HG02571 (cell line): ENCODE data around the gene FNIP1.
"Not testable (repeated sequence)": the region's sequence is repeated elsewhere in the genome, so short reads cannot be mapped to it uniquely, and the experiment has no call there.

ENCODE experiments used
- ATAC-seq: cut with Tn5 transposase; IDR thresholded peaks from one replicate; pipeline ENCODE4 v1.9.1; 2021; ENCODE audit warnings: mild to moderate bottlenecking, moderate library complexity; ENCODE audit not compliant: unreplicated experiment

The FNIP1 gene

DNA sequence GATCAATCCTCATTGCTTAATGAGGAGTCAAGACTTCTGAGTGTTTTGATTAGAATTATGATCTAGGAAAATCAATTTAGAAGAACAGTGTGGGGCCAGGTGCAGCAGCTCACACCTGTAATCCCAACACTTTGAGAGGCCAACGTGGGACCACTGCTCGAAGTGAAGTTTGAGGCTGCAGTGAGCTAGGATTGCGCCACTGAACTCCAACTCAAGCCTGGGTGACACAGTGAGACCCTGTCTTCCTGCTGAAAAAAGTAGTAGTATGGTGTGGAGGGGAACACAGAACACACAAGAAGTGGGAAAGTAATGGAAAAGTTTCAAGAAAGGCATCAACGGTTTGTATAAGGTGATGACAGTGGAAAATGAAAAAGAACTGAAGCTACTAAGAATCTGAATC lies 9.1 kb downstream of the FNIP1 start:
- no peak for ATAC-seq

DNA sequence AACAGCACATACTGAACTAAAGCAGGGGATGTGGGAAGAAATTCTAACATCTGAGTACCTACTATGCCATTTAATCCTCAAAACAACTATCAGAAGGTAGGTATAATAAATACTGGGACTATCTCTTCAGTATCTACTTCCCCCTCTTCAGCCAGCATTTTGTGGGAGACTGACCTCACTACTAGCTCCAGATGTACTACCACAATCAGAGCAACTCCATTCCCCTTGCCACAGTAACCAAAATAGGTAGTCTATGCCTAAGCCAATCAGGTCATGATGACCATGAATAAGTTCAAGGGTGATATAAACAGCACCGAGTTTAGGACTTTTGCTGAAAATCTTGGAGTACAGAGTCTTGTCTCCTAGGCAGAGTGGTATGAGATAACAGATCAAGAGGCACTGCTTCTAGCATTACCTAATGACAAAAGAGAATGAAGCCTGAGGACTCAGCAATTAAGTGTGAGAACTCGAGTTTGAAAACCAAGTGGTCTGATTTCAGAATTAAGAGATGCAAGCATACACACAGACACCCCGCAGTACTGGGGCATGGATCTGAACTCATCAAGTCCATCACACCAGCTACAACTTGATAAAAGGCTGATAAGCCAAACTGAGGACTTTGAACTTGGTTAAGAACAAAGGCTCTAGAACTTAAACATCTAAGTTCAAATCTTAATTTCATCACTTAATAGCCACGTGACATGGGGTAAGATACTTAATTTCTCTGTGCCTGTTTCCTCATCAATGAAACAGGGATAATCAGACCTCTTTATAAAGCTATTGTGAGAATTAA lies 9.7 kb downstream of the FNIP1 start:
- no peak for ATAC-seq

DNA sequence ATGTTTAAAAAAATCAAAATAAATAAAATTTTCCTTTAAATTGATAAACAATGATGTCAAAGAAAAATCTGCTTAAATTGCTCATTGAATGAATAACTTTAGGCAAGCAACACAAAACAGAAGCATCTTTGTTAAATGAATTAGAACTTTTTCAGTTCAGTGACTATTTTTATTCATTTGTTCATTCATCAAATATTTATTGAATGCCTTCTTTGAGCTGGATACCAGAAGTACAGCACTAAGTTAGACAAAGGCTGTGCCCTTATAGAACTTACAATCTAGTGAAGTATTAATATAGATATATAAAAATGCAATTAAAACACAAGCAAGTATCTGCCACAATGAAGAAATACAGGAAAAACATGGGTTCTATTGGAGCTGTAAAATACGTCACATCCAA lies 10.8 kb downstream of the FNIP1 start:
- ATAC-seq = no peak

DNA sequence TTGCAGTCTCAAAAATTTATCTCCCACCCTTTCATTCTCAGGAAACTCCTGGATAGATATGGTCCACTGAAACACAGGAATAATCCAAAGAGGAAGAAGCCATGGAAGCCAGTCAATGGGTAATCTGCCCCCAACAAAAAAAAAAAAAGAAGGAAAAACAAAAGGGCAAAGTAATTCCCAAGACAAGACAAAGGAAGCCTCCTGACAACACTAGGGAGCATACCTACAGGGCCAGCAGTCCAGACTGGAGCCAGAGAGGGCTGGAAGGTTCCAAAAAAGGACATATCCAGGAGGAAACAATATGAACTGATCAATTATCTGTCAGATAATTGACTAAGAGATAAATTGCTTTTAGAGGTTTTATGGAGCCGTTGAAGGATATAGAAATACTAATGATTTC lies 12.9 kb downstream of the FNIP1 start:
- no peak for ATAC-seq

DNA sequence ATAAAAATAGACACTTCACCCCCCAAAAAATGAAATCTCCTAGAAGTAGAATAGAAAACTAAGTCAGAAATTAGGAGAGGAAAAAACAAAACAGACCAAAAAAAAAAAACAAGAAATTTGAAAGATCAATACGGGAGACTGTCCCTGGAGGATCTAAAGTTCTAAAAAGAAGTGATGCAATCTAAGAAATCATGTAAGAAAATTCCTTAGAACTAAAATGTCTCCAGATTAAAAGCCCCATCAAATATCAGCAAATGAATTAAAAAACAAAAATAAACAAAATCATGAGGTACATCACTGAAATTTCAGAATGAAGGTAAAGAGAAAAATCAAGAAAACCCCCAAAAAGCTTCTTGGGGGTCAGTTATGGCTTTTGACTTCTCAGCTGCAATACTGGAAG lies 13.5 kb downstream of the FNIP1 start:
- no peak for ATAC-seq

DNA sequence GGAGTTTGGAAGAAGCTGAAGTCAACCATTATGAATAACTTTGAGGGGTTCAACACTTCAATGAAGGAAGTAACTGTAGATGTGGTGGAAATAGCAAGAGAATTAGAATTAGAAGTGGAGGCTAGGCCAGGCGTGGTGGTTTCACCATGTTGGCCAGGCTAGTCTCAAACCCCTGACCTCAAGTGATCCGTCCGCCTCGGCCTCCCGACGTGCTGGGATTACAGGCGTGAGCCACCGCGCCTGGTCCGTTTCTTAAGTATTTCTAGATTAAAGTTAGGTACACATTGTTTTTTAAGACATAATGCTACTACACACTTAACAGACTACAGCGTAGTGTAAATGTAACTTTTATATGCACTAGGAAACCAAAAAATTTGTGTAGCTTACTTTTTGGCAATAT lies 14.1 kb downstream of the FNIP1 start:
- no peak for ATAC-seq

DNA sequence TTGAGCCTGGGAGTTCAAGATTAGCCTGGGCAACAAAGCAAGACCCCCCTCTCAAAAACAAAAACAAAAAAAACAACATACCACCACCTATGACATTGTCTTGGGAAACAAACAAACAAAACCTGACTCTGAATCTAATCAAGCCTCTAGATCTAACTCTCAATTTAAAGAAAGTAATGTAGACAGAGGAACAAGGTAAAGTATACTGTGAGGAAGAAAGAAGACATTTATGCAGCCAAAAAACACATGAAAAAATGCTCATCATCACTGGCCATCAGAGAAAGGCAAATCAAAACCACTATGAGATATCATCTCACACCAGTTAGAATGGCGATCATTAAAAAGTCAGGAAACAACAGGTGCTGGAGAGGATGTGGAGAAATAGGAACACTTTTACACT lies 18.7 kb downstream of the FNIP1 start:
- not testable (repeated sequence) for ATAC-seq

DNA sequence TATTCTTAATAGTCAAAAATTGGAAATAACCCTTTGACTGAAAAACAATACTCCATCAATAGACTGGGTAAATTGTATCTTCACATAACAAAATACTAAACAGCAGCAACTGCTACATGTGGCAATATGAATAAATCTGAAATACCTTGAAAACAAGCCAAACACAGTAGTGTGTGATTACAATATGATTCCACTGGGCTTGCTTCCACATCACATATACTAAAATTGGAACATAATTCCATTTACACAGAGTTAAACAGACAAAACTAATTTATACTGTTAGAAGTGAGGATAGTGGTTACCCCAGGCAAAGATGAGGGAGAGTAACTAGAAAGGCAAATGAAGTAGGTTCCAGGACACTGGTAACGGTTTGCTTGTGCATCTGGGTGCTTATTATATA lies 20.4 kb downstream of the FNIP1 start:
- no peak for ATAC-seq

DNA sequence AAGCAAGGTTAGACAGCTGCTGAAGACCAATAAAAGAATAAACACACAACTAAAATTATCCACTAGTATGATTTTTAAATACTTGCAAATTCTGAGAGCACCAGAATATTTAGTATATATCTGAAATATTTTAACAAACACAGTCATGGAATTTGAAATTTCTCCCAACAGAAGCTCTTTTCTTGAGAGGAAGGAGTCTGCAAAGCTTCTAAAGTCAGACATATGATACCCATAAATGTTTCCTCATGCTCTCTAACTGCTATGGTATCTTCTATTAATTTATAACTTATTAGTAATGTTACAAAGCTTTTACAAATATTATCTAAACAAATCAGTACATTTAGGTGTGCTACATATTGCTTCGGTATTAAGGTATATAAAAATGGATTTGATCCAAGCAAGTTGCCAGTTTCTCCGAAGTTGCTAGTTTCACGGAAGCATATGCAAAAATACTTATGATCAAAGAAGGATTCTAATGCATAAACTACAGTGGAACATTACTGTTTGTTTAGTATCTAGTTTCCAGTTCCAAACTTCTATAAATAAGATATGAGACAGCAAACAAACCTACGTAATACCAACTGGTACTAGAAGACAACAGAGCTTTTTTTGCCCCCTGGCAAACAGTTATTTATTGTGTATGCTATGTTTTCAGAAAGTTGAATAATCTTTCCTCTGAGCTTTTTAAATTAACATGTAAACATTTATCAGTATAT lies 22.0 kb downstream of the FNIP1 start:
- no peak for ATAC-seq

DNA sequence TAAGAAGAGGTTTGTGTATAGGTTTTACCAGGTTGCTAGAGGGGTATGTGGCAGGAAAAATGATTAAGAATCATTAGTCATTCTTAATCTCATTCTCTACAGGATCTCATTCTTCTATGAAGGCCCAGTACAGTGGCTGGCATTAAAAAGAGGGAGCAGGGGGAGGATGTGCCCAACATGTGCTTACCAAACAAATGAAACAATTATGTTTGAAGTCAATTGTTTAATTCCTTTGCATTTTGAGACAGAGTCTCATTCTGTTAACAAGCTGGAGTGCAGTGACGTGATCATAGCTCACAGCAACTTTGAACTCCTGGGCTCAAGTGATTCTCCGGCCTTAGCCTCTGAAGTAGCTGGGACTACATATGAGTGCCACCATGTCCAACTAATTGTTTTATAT lies 23.0 kb downstream of the FNIP1 start:
- ATAC-seq = no peak

DNA sequence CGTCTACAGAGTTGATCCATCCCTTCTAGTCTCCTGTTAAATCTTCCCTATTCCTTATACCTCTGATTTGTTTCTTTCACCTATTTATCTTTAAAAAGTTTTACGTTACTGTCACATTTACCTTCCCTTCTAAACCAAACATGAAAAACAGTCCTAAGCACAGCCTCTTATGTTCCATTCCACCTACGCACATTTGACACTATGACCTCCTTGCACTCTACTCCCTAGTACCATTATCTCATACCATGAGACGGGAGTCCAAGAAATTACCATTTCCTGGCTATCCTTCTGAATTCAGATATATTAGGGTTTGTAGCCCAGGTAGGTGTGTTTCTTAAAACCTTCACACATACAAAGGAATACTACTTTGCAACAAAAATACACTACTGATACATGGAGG lies 25.1 kb downstream of the FNIP1 start:
- ATAC-seq = no peak

DNA sequence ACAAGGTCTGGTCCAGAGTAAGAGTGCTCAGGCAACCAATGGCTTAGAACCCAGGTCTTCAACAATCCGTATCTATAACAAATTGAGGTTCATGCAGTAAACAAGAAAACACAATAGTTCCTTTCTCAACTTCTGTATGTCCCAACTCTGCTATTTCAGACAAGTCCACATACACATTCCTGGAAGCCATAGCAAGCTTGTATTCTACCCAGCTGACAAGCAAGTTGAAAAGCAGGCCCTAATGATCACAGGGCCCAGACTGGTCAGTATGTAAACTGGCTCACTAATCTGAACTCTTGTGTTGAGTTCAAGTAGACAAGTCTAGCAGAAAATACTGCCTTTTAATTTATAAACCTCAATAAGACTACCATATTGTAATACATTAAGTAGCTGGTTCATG lies 26.9 kb downstream of the FNIP1 start:
- ATAC-seq = no peak

DNA sequence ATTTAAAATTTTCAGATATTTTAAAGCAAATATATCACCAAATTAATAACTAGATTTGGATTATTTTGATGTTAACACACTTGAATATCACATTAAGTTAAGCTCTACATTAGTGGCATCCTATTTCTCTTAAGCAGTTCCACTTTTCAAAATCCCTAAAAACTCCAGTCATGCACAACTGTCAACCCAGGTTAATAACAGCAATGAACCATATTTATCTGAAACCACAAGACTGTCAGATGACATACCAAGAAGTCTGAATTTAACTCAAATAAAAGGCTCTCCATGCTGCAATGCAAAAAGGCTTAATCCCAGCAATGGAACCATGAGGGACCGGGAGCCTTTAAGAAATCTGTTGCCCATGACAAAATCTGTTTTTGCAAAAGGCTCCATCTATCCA lies 27.5 kb downstream of the FNIP1 start:
- no peak for ATAC-seq

DNA sequence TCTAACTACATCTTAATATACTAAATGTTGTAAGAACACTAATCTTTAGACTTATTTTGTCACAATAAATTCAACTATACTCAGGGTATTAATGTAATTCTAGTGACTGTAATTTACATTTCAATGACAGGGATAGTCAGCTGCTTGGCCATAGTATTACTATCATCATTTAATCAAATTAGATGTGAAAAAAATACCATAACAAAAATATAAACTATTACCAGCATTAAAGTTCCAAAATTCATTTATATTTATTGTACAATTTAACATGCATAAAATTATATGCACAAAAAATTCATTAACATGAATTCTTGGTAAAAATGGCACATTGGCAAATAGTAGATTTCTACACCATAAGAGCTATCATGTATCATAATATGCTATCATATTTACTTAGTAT lies 28.9 kb downstream of the FNIP1 start:
- no peak for ATAC-seq

DNA sequence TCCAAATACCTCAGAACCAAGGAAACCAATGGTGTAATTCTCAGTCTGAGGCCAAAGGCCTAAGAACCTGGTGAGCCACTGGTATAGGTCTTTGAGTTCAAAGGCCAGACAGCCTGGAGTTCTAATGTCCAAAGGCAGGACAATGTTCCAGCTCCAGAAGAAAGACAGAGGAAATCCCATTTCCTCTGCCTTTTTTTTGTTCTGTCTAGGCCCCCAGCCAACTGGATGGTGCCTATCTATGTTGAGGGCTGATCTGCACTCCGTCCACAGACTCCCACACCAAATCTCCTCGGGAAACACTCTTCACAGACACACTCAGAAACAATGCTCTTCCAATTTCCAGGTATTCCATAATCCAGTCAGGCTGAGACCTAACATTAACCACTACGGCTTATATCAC lies 30.1 kb downstream of the FNIP1 start:
- ATAC-seq = no peak

DNA sequence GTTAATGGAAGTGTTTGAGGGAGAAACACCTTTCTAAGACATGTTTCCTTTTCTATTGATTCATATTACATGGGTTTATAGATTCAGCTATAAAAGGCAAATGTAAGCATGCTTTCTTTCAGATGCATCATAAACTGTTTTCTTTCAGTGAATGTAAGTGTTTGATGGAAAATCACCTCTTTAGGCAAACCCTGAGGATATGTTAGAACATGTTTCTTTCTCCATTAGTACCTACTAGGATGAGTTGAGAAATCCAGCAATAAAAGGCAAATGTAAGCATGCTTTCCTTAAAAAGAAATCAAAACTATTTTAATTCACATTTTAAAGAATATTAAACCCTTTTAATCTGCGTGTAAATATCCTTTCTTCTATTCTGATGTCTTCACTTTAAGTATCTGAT lies 31.6 kb downstream of the FNIP1 start:
- ATAC-seq = no peak

DNA sequence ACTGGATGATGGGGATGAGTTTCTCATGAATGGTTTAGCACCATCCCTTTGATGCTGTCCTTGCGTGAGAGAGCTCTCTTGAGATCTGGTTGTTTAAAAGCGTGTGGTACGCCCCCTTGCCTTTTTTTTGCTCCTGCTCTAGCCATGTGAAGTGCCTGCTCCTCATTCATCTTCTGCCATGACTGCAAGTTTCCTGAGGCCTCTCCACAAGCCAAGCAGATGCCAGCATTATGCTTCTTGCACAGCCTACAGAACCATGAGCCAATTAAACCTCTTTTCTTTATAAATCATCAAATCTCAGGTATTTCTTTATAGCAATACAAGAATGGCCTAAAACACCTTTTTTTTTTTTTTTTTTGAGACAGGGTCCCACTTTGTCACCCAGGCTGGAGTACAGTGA lies 32.8 kb downstream of the FNIP1 start:
- ATAC-seq = no peak

DNA sequence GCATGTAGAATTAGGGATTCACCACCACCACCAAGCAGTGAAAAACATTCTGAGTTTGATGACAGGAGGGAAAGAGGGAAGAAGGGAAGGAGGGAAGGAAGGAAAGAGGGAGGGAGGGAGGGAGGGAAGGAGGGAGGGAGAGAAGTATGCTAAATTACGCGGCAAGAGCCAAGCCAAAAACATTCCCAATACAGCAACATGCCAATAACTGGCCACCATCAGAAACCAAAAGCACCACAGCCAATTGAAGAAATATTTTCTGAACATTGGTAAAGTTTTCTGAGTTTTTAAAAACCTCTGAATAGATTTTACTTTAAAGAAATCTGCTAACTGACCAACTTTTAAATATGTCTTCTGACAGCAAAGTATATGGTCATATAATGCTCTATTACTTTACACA lies 36.0 kb downstream of the FNIP1 start:
- no peak for ATAC-seq

DNA sequence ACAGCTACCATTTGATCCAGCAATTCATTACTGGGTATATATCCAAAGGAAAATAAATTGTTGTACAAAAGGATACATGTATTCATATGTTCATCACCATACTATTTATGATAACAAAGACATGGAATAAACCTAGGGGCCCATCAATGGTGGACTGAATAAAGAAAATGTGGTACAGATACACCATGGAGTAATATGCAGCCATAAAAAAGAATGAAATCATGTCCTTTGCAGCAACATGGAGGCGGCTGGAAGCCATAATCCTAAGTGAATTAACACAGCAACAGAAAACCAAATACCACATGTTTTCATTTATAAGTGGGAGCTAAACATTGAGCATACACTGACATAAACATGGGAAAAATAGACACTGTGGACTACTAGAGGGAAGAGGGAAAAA lies 37.1 kb downstream of the FNIP1 start:
- ATAC-seq = no peak

DNA sequence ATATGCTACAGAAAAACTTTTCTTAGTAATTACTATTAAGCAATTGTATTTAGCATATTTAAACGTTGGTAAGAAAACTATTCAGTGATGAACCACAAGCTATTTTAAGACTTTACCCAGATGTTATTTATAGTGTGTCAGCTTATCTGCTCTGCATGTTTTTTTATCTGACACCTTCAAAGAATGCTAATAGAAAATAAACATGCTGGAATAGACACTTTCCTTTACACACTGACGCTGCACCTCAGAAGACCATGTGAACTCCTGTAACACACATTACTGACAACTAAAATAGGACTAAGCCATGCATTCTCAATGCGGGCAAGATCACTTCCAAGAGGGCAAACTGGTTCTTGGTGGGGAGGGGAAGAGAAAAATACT lies 38.3 kb downstream of the FNIP1 start:
- no peak for ATAC-seq

DNA sequence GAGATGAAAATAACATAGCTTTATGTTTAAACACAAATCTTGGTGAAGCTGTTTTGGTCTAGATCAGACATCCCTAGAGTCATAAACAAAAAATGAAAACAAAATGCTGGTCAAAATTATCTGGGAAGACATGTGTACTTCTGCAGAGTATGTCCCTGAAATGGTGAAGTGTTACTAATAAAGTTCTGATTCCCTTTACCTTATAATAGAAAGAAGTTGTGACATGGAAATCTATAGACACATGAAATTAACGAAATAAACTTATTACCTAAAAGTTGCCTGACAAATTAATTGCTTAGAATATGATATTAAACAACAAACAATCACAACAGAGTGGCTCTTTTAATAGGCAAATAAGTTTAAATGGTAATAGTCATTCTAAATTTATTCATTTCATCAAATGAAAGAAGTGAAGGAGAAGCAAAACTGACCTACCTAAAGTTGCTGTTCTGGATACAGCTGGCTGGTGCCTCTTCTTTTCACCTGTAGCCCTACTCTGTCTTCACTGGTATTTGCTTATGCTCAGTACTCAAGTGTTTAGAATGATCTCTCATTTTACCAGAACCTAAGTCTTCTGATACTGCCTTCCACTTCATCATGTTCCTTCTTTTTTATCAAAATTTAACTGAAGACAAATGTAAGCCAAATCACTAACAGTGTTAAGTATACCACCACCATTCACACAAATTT lies 38.8 kb downstream of the FNIP1 start:
- no peak for ATAC-seq

DNA sequence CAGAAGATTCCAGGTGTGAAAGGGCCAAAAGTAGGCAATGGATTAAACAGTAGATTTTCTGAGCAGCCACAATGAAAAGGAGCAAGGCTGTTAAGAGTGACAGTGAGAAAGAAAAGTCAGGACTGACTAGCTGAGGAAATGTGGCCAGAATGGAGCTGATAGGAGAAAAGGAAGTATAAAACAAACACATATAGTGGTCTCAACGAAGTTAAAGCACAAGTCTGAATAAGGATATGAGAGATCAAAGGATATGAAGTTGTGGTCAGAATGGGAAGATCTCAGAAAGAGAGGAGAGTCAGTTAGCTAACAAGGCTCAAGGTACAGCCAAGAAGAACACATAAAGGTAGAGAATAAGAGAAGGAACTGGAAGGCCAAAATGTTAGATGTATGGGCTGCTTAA lies 39.9 kb downstream of the FNIP1 start:
- no peak for ATAC-seq
